ENCODE results near the gene KIAA2012. TPM values are rescaled to one million over a fixed set of nuclear protein-coding genes. Genes with fewer than 3 reads are reported as not detected.

Gene KIAA2012
- total RNA-seq = not detected

GRCh38 chr2:202072737-202073401 is at the start of gene KIAA2012:
Gene KIAA2012, plus strand, starts transcription at chr2:202073255. Its CDS starts 373 bp downstream, at chr2:202073628.
- no peaks in the 10 kb centered on the region for H3K4me1 Mint-ChIP-seq
- H3K27ac Mint-ChIP-seq = no peak within 1 kb of the TSS
- DNase-seq = no peak
- ChIA-PET CTCF (no interaction called here), POLR2A (no interaction called here)
- H3K9me3 Mint-ChIP-seq = no peaks in the 10 kb centered on the region
- no peaks in the 10 kb centered on the region for H3K36me3 Mint-ChIP-seq (ENCODE audit: low read depth)
- H3K27me3 Mint-ChIP-seq = peaks cover 6% of the 10 kb centered on the region
- H3K4me3 Mint-ChIP-seq = no peak within 1 kb of the TSS

- POLR2A ChIA-PET = no interaction called here
These were observed 49.2 kb upstream of the KIAA2012 start for GRCh38 chr2:202023904-202024266.

GRCh38 chr2:202024871-202025270 is 48.2 kb upstream of the KIAA2012 start:
- ChIA-PET CTCF (no interaction called here), POLR2A (no interaction called here)
- Mint-ChIP-seq H3K4me3 (no peak overlapping the region), H3K27ac (no peak overlapping the region), H3K27me3 (peaks cover 15% of the 10 kb centered on the region), H3K9me3 (no peaks in the 10 kb centered on the region), H3K36me3 (ENCODE audit: low read depth) (no peaks in the 10 kb centered on the region), H3K4me1 (no peaks in the 10 kb centered on the region)
- DNase-seq = no peak

More at GRCh38 chr2:202023904-202024266, 49.2 kb upstream of the KIAA2012 start:
- CTCF ChIA-PET = no interaction called here
- Mint-ChIP-seq H3K27me3 (peaks cover 12% of the 10 kb centered on the region), H3K9me3 (no peaks in the 10 kb centered on the region), H3K4me1 (no peaks in the 10 kb centered on the region), H3K4me3 (no peak overlapping the region), H3K27ac (no peak overlapping the region), H3K36me3 (ENCODE audit: low read depth) (no peaks in the 10 kb centered on the region)
- no peak for DNase-seq

- Mint-ChIP-seq H3K4me3 (no peak overlapping the region), H3K27me3 (peaks cover 23% of the 10 kb centered on the region), H3K36me3 (ENCODE audit: low read depth) (no peaks in the 10 kb centered on the region), H3K9me3 (no peaks in the 10 kb centered on the region), H3K4me1 (no peaks in the 10 kb centered on the region), H3K27ac (no peak overlapping the region)
- ChIA-PET CTCF (no interaction called here), POLR2A (no interaction called here)
- no peak for DNase-seq
These were observed 47.2 kb upstream of the KIAA2012 start for GRCh38 chr2:202025816-202026215.

GRCh38 chr2:202026507-202026906 is 46.5 kb upstream of the KIAA2012 start:
- Mint-ChIP-seq H3K27ac (no peak overlapping the region), H3K4me1 (no peaks in the 10 kb centered on the region), H3K4me3 (no peak overlapping the region), H3K9me3 (no peaks in the 10 kb centered on the region), H3K27me3 (peaks cover 29% of the 10 kb centered on the region), H3K36me3 (ENCODE audit: low read depth) (no peaks in the 10 kb centered on the region)
- DNase-seq = no peak
- POLR2A ChIA-PET = no interaction called here
- CTCF ChIA-PET = no interaction called here

- H3K36me3 Mint-ChIP-seq (ENCODE audit: low read depth) = peaks cover 4% of the 10 kb centered on the region
- POLR2A ChIA-PET = no interaction called here
- no peaks in the 10 kb centered on the region for H3K9me3 Mint-ChIP-seq
- no peak for DNase-seq
- peaks cover 13% of the 10 kb centered on the region for H3K4me1 Mint-ChIP-seq
- peaks cover 41% of the 10 kb centered on the region for H3K27me3 Mint-ChIP-seq
- H3K4me3 Mint-ChIP-seq = no peak overlapping the region
- H3K27ac Mint-ChIP-seq = no peak overlapping the region
- CTCF ChIA-PET = no interaction called here
These were observed 42.4 kb upstream of the KIAA2012 start for GRCh38 chr2:202030691-202031090.

GRCh38 chr2:202031246-202031951 is 41.7 kb upstream of the KIAA2012 start:
- no peak overlapping the region for H3K27ac Mint-ChIP-seq
- peaks cover 38% of the 10 kb centered on the region for H3K27me3 Mint-ChIP-seq
- no peaks in the 10 kb centered on the region for H3K9me3 Mint-ChIP-seq
- no peak for DNase-seq
- POLR2A ChIA-PET = no interaction called here
- no peak overlapping the region for H3K4me3 Mint-ChIP-seq
- peaks cover 4% of the 10 kb centered on the region for H3K36me3 Mint-ChIP-seq (ENCODE audit: low read depth)
- H3K4me1 Mint-ChIP-seq = peaks cover 13% of the 10 kb centered on the region
- CTCF ChIA-PET = no interaction called here

- DNase-seq = peak; percentile 33
- ChIA-PET POLR2A (no interaction called here), CTCF (no interaction called here)
- Mint-ChIP-seq H3K36me3 (ENCODE audit: low read depth) (peaks cover 4% of the 10 kb centered on the region), H3K27ac (no peak overlapping the region), H3K27me3 (peaks cover 37% of the 10 kb centered on the region), H3K4me3 (peak overlapping the region; percentile 77), H3K4me1 (peaks cover 13% of the 10 kb centered on the region), H3K9me3 (no peaks in the 10 kb centered on the region)
These were observed 40.2 kb upstream of the KIAA2012 start for GRCh38 chr2:202032846-202033316.

GRCh38 chr2:202033317-202034248 is 39.5 kb upstream of the KIAA2012 start, which contains the start of gene FZD7:
Gene FZD7, plus strand, starts transcription at chr2:202033855. Its CDS starts 793 bp downstream, at chr2:202034648.
- no peak within 1 kb of the TSS for H3K27ac Mint-ChIP-seq
- H3K4me3 Mint-ChIP-seq = peak within 1 kb of the TSS; percentile 77
- ChIA-PET POLR2A (no interaction called here), CTCF (no interaction called here)
- H3K4me1 Mint-ChIP-seq = peaks cover 13% of the 10 kb centered on the region
- H3K9me3 Mint-ChIP-seq = no peaks in the 10 kb centered on the region
- H3K27me3 Mint-ChIP-seq = peaks cover 42% of the 10 kb centered on the region
- peak; percentile 88 for DNase-seq
- H3K36me3 Mint-ChIP-seq (ENCODE audit: low read depth) = peaks cover 4% of the 10 kb centered on the region

GRCh38 chr2:202034249-202035088 is 38.6 kb upstream of the KIAA2012 start:
- Mint-ChIP-seq H3K36me3 (ENCODE audit: low read depth) (peaks cover 4% of the 10 kb centered on the region), H3K4me1 (peaks cover 13% of the 10 kb centered on the region), H3K9me3 (no peaks in the 10 kb centered on the region), H3K27ac (no peak overlapping the region), H3K27me3 (peaks cover 50% of the 10 kb centered on the region), H3K4me3 (peak overlapping the region; percentile 72)
- DNase-seq = peak; percentile 26
- ChIA-PET POLR2A (no interaction called here), CTCF (no interaction called here)

- peak; percentile 29 for DNase-seq
- CTCF ChIA-PET = no interaction called here
- H3K4me3 Mint-ChIP-seq = peak overlapping the region; percentile 72
These were observed 37.7 kb upstream of the KIAA2012 start for GRCh38 chr2:202035089-202035940.

GRCh38 chr2:202035941-202036372 is 37.1 kb upstream of the KIAA2012 start:
- no peaks in the 10 kb centered on the region for H3K9me3 Mint-ChIP-seq
- H3K4me1 Mint-ChIP-seq = peaks cover 13% of the 10 kb centered on the region
- DNase-seq = no peak
- no peak overlapping the region for H3K4me3 Mint-ChIP-seq
- H3K36me3 Mint-ChIP-seq (ENCODE audit: low read depth) = peaks cover 4% of the 10 kb centered on the region
- ChIA-PET CTCF (no interaction called here), POLR2A (no interaction called here)
- H3K27ac Mint-ChIP-seq = no peak overlapping the region
- H3K27me3 Mint-ChIP-seq = peaks cover 50% of the 10 kb centered on the region

More at GRCh38 chr2:202035089-202035940, 37.7 kb upstream of the KIAA2012 start:
- Mint-ChIP-seq H3K9me3 (no peaks in the 10 kb centered on the region), H3K27me3 (peaks cover 51% of the 10 kb centered on the region), H3K4me1 (peaks cover 13% of the 10 kb centered on the region), H3K27ac (no peak overlapping the region), H3K36me3 (ENCODE audit: low read depth) (peaks cover 4% of the 10 kb centered on the region)
- POLR2A ChIA-PET = no interaction called here
